GM12873 (cell line): ENCODE measurements around the gene RANBP6.

Experiments used
- TF ChIP-seq, protein P1 (sequence below): IDR thresholded peaks from 2 replicates; pipeline ENCODE4 v1.5.1; 2012; ENCODE audit warnings: low read depth, mild to moderate bottlenecking, moderate library complexity, low read length, control low read depth; ENCODE audit not compliant: insufficient read depth; ENCODE audit errors: missing control alignments

Gene RANBP6

DNA sequence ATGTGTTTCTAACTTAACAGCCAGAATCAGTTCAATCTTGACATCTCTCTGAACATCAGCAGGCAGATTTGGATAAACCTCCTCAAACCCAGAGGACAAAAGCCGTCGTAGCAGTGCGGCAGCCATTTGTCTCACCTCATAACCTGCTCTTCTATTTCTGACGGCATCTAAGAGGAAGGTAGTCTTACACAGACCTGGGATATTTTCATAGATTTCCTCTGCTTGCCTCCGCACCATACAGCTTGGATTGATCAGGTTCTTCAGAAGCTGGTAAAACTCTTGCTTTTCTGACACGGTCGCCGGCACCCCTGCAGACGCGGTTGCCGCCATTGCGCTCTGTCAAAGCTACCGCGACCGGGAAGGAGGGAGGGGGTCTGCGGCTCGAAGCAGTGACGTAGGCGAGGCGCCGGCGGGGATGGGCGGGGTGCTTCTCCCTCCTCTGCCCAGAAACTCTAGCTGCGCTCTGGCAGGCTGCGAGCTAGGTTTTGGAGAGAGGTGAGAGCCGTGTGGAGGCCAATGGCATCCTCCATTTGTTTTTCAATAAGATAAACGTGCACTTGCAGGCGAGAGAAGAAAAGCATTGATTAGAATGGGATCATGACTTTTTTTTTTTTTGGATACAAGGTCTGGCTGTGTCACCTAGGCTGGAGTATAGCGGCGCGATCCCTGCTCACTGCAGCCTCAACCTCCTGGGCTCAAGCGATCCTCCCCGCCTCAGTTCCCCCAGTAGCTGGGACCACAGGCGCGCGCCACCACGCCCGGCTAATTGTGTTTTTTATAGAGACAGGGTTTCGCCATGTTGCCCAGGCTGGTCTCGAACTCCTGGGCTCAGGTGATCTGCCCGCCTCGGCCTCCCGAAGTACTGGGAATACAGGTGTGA, at the start of gene RANBP6:
Gene RANBP6 (minus strand): TSS at position 347 of the 880 bp plus-strand sequence. CDS start 17 bp downstream, at position 330.
- TF ChIP-seq, protein P1, sequence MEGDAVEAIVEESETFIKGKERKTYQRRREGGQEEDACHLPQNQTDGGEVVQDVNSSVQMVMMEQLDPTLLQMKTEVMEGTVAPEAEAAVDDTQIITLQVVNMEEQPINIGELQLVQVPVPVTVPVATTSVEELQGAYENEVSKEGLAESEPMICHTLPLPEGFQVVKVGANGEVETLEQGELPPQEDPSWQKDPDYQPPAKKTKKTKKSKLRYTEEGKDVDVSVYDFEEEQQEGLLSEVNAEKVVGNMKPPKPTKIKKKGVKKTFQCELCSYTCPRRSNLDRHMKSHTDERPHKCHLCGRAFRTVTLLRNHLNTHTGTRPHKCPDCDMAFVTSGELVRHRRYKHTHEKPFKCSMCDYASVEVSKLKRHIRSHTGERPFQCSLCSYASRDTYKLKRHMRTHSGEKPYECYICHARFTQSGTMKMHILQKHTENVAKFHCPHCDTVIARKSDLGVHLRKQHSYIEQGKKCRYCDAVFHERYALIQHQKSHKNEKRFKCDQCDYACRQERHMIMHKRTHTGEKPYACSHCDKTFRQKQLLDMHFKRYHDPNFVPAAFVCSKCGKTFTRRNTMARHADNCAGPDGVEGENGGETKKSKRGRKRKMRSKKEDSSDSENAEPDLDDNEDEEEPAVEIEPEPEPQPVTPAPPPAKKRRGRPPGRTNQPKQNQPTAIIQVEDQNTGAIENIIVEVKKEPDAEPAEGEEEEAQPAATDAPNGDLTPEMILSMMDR: no peak

DNA sequence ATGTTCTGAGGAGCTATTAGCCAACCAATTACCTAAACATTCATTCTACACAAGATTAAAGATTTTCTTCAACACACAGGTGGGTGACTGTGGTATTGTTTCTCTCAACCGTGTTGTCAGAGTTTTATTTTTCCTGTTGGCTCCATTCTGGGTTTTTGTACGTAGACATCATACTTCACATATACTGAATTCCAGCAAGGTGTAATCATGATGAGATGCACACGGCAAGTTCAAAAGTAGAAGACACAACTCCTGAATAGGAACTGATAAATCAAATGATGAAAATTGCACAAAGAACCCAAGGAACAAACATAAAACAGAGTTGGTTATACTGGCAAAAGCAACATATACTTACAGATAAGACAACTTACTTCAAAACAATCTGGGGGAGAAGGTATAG, 40.2 kb upstream of the RANBP6 start:
- TF ChIP-seq, protein P1: no peak

DNA sequence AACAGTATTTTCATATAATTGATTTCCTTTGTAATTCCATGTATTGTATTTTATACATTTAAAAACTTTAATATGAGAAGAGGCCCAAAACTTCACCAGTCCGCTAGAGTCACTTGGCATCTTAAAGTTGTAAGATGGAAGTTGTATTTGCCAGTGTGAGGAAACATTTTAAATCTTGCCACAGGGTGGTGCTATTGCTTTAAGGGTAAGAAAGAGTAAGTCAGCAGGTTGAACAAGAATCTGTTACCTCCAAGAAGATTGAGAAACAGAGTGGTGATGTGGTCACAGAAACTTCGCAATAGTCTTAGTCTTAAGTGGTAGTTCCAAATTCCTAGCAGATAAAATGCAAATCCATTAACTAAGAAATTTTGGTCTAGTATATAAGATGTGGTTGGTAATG, 39.8 kb upstream of the RANBP6 start:
- TF ChIP-seq, protein P1: peak; percentile 54

DNA sequence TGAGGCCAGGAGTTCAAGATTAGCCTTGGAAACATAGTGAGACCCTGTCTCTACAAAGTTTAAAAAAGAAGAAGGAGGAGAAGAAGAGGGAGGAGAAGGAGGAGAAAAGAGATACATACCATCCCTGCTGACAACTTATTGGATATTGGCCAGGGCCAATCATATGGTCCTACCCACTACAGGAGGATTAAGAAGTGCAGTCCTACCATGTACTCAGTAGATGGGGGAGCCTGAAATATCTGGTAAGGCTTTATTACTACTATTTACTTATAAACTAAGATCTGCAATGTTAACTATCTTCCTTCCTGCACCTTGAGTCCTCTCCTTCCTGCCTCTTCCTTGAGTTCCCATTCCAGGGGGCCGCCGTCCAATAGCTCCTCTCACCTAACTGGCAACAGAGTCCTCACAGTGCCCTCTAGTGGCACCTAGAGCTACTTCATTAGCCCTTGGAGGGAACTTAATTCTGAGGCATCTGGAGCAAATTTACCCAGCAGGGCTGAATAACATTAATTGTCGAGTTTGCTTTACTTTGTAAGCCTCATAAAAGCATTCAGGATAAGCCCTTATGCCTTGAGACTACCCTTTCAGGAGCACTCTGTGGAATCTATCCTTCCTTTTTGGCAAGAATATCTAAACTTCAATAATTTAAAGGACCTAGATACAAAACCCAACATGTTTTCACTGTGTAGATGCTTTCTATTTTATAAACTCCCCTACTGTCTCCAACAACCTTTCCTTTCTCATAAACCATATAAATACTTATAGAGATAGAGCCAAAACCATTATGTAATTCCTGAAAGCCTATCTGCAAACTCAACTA, 39.1 kb upstream of the RANBP6 start:
- TF ChIP-seq, protein P1: peak; percentile 80

DNA sequence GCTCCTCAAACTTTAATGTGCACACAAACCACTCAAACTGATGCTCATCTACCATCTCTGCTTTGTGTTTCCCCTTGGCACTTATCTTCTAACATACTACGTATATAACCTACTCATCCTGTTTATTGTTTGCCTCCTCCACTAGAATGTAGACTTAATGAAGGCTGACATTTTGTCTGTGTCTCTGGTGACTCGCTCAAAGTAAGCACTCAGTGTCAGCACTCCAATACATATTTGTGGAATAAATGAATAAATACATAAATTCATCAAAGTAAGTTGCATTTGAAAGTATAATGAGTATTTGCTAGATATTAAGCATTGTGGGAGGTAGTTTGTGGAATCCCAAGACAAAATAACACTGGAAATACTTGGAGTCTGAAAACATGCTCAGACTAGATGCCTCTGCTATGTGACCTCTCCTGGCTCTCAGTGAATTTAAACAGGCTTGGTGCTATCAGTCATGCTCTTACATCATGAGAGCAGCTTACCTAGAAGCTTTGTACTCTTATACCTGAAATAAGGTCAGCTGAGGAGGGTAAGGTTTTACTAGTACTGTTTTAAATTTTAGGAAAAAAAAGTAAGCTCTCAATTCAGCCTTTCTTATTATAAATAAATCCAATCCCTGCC, 37.0 kb upstream of the RANBP6 start:
- TF ChIP-seq, protein P1: no peak

DNA sequence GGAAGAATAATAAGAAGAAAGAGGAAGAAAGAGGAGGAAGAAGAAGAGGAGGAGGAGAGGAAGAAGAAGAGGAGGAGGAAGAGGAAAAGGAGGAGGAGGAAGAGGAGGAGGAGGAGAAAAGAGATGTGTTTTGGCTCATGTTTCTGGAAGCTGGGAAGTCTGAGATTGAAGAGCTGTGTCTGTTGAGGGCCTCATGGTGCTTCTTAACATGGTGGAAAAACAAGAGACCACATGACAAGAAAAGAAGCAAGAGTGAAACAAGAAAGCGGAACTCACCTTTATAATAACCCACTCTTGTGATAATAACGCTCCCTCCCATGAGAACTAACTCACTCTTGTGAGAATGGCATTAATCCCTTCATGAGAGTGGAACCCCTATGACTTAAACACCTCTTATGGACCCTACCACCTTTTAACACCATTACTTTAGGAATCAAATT, 36.1 kb upstream of the RANBP6 start:
- TF ChIP-seq, protein P1: no peak
